NT2/D1 (cell line): ENCODE results near the gene OSBPL6.

Source experiments
- SUZ12 ChIP-seq: IDR thresholded peaks from 2 replicates; pipeline ENCODE4 v1.6.1; 2011; ENCODE audit not compliant: insufficient read length, insufficient read depth; ENCODE audit errors: extremely low read depth
- YY1 ChIP-seq: IDR thresholded peaks from 2 replicates; pipeline ENCODE4 v1.6.1; 2011; ENCODE audit not compliant: insufficient read length, insufficient read depth
- ZNF274 ChIP-seq: IDR thresholded peaks from 2 replicates; pipeline ENCODE4 v1.6.1; 2011; ENCODE audit warnings: mild to moderate bottlenecking, low read depth, low read length

- TF ChIP-seq SUZ12: no peak
- no peak for TF ChIP-seq YY1
- no peak for TF ChIP-seq ZNF274
Measured at GRCh38 chr2:178277741-178278197, 83.5 kb downstream of the OSBPL6 start.
